Measurements from ENCODE around the gene EMD. TPM values are rescaled to one million over a fixed set of nuclear protein-coding genes. Genes with fewer than 3 reads are reported as not detected.
A peak's percentile ranks its signal among the peaks of the same experiment; 100 is the strongest.
"Not testable (repeated sequence)": the region's sequence is repeated elsewhere in the genome, so short reads cannot be mapped to it uniquely, and the experiment has no call there.

EMD gene
- total RNA-seq, 1 experiment from 2014 or later: 15.1 TPM

- peak; percentile 94 for DNase-seq (ENCODE audit: low read depth)
Measured at GRCh38 chrX:154371017-154371788, 7.9 kb upstream of the EMD start.

DNA sequence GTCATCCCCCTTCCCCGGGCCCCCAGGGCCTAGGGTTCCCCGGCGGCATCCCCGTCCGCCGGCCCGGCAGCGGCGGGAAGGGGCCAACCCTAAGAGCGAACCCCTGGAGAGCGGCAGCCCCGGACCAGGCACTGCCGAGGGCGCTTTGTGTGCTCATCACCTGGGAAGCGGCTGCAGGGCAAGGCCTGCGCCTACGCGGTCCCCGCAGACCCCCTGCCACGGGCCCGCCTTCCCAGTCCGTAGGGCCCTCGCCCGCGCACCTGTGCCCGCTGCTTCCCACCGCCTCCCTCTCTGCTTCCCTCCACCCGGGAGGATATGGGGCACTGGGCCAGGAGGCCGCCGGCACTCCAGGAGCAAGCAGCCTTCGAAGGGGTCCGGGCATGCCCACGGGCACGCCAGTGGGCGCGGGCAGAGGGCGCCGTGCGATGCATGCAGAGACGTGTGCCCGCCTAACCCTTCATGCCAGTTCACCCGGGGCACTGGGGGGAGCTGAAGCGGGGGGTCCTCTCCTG lies 7.2 kb upstream of the EMD start:
- peak; percentile 37 for DNase-seq (ENCODE audit: low read depth)

- no peak for DNase-seq (ENCODE audit: low read depth)
Measured at GRCh38 chrX:154372612-154373022, 6.5 kb upstream of the EMD start.

DNA sequence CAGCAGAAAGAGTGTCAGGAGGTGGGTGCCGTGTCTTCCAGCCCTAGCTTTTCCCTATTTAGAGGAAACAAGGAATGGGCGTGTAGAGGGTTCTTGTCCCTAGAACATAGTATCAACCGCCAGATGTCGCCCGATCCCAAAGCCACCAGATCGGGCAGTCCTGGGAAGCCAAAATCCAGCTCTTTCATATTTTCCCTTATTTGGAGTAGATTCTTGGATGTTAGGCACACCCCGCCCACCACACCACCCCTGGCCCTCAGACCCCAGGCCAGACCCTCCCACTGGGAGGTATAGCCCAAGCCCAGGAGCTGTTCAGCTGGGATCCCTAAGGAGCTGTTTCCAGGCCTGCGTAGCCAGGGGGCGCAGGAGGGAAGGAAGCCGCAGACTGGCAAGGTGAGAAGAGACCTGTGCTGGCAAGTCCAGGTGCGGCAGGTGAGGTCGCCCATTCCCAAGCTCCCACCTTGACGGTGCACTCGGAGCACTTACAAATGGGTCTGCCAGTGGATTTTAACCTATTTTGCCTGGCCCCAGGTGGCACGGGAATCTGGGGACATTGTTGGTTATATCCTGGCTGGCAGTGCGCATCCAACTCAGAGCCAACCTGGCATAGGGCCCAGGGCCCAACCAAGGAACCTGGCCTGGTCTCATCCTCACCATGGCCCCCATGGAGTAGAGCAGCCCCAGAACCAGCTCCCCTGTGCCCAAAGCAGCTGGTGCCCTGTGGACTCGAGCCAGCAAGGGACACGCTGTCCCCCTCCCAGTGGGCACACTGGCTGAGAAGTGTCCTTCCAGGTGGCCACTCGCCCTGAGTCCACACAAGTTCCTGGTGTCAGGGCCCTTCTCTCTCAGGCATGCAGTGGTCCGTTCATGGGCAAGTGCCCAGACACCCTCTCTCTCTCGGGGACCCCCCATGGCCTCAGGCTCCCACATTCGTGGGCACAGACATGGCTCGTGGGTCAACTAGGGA lies 5.5 kb upstream of the EMD start:
- peak; percentile 68 for DNase-seq (ENCODE audit: low read depth)

DNA sequence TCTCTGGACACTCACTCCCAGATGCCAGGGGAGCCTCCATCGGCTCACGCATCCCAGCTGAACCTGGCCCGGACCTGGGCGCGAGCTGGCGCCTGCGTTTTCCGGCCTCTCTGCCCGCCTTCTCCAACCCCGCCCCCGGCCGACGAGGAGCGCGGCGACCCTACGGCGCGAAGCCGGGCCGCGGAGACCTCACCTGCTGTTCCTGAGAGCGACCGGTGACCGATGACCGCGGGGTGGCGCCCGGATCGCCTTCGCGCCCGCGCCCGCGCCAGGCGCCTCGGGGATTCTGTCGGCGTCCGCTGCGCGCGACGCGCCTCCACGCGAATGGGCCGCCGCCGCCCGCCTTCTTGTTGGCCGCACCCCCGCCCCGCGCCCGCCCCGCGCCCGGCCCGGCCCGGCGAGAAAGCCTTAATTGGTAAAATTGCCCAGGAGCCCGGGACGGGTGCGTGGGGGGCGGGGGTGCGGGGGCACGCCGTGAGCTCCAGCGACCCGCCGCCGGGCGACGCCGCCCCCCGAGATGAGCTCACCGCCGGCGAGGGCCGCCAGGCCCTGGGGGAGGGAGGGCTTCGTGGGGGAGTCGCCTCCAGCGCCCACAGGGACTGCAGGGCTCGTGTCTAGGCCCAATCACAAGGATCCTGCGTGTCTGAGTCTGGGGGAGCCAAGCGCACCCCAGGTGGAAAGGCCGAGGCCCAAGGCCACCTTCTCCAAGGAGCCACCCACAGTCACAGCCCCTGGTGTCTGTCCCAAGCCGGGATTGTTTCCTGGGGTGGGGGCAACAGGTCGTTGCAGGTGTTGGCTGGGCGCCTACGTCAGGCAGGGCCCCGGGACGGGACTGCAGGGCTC lies 4.6 kb upstream of the EMD start, which contains the start of gene FLNA:
FLNA (minus strand) TSS at position 322 of the 843 bp plus-strand sequence. CDS start 3,389 bp downstream, outside the sequence.
- DNase-seq (ENCODE audit: low read depth): no peak

GRCh38 chrX:154375156-154375504 lies 4.0 kb upstream of the EMD start:
- no peak for DNase-seq (ENCODE audit: low read depth)

DNA sequence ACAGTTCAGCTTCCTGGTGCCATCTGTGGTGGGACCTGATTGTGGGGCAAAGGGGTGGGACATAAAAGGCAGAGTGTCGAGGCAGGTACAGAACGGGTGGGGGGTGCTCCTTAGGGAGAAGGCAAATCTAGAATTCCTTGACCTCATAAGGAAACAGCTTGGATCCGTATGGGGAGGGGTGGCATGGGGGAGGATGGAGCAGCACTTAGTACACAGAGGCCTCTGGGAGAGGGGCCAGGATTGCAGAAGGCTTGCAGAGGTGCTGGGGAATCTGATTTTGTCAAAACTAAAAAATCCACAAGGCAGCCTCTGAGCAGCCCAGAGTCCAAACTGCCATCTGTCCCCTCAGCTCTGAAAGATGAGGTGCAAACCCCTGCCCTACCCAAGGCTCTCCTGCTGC lies 2.3 kb upstream of the EMD start:
- no peak for DNase-seq (ENCODE audit: low read depth)

- peak; percentile 69 for DNase-seq (ENCODE audit: low read depth)
Measured at GRCh38 chrX:154378059-154378798, 866 bp upstream of the EMD start.

GRCh38 chrX:154379569-154379951 lies 465 bp downstream of the EMD start:
- DNase-seq (ENCODE audit: low read depth): no peak

- DNase-seq (ENCODE audit: low read depth): no peak
Measured at GRCh38 chrX:154380153-154380552, 1.1 kb downstream of the EMD start.

GRCh38 chrX:154380787-154381186 lies 1.7 kb downstream of the EMD start:
- no peak for DNase-seq (ENCODE audit: low read depth)

DNA sequence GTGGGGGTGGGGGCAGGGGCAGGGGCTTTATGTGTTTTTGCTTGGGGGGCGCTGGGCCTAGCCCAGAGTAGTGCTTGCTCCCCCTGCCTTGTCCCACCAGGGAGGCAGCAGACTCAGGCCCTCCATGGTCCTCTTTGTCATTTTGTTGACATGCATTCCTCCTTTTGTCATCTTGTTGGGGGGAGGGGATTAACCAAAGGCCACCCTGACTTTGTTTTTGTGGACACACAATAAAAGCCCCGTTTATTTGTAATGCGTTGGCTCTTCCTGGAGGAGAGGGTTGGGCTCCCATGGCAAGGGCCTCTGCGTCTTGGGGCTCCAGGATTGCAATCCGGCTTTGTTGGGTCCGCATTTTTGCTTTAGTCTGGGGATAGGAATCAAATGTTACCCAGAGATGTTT lies 2.2 kb downstream of the EMD start:
- no peak for DNase-seq (ENCODE audit: low read depth)

DNA sequence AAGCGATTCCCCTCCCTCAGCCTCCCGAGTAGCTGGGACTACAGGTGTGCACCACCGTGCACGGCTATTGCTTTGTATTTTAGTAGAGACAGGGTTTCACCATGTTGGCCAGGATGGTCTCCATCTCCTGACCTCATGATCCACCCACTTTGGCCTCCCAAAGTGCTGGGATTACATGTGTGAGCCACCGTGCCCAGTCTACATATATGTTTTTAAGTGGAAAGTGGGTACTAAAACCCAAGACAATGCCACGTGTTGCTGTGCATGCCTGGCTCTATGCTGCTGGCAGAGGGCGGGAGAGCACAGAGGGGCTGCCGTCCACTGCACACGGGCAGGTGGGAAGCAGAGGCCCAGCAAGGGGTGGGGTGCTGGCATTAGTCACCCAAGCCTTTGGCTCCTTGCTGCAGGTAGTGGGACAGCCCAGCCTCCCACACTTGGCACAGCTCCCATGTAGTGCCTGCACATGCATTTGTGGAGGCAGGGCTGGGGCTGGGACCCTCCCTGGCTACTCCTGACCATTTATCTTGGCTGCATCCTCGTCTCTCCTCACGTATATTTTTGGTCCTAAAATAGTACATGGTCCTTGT lies 3.5 kb downstream of the EMD start:
- DNase-seq (ENCODE audit: low read depth): no peak

DNA sequence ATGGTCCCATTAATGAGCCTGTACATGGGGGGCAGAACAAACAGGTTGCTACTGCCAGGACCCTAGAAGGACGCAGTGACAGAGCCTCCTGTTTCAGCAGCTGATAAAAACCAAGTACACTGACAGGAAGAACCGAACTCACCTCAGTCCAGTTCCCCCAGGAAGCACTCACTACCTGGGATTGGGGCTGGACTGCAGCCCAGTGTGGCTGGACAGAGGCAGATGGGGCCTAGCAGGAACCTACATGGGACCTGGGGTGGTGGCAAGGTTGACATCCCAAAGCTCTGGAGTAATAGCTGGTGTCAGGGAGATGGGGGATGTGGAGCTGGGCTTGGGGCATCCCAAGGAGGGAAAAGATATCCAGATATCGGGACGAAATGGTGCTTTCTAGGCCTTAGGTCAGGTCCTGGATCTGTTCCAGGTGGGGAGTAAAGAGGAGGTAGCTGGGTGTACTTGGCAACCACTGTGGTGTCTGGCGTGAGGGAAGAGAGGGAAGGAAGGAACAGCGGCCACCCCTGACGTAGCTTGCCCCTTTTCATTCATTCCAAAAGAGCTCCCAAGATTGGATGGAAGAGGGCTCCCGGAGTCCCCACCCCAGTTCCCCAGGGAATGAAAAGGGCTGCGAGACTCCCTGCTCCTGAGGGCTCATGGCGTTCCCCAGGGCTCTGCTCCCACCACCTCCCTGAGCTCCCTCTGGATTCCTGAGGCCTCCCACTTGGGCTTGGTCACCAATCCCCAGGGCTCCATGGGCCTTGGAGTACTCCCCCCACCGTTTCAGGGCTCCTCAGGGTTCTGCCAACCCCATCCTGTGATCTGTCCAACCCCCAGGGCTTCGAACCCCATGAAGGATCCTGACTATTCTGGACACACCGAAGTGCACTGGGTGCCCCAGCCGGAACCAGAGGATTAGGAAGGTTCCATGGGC lies 4.5 kb downstream of the EMD start:
- DNase-seq (ENCODE audit: low read depth): no peak

DNA sequence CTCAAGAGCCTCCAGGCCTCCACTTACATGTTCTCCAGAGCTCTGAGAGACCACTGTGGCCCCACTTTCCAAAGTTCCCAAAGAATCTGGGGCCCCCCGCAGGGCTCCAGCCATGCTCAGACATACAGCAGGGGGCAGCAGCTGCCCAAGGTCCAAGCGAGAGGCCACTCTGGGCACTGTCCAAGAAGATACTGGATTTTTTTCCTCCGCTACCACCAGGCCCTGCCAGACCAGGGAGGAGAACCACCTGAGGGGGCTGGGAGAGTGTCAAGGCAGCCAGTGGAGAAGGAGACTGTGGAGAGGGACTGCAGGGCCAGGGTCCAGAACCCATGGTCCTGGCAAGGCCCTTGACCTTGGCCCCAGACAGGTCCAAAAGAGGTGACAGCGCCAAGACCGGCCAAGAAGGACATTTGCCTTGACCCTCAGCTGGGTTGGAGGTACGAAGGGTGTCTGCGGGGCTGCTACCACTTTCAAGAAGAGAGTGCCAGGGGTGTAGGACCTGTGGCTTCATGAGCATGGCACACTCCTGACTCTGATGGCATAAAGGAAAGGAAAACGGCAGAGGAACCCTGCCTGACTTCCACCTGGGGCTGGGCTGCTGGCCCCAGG lies 5.3 kb downstream of the EMD start:
- no peak for DNase-seq (ENCODE audit: low read depth)

- not testable (repeated sequence) for DNase-seq (ENCODE audit: low read depth)
Measured at GRCh38 chrX:154388094-154388493, 9.0 kb downstream of the EMD start.

GRCh38 chrX:154388649-154389048 lies 9.6 kb downstream of the EMD start:
- DNase-seq (ENCODE audit: low read depth): not testable (repeated sequence)

DNA sequence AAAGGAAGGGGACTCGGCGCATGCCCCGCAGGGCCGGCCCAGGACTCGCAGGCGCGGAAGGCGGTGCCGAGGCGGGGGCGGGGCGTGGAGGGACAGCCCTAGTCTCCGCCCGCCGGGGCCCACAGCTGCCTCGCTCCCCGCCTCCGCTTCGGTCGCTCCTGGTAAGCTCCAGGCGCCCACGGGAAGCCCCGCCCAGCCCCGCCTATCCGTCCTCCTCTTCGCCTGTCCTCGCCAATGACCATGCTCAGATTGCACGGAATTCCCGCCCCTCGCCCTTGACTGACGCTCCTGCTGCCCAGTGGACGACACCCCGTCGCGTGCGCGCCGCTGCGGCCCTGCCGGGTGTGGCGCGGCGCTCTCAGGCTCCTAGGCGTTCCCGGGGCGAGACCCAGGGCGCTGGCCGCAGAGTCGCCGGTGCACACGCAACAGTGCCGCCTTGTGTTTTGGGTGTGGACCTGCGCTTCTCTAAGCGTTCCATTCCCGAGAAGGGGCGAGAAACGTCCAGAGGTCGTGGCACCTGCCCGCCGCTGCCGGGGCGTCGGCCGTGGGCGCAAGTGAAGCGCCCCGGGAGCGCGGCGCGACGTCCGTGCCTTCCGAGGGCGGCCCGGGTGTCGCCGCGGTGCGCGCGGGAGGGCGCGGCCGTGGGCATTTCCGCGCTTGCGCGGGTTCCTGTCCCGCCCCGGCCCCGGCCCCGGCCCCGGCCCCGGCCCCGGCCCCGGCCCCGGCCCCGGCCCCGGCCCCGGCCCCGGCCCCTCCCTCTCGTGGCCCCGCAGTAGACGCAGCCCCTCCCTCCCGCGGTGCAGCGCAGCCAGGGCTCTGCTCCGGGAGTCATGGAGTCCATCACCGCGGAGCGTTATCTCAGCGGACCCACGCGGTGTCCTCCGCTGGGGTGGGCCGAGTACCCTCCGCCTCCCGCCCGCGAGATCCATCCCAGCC lies 11.0 kb downstream of the EMD start:
- DNase-seq (ENCODE audit: low read depth): not testable (repeated sequence)
